ENCODE data around the gene AOX1.

DNA sequence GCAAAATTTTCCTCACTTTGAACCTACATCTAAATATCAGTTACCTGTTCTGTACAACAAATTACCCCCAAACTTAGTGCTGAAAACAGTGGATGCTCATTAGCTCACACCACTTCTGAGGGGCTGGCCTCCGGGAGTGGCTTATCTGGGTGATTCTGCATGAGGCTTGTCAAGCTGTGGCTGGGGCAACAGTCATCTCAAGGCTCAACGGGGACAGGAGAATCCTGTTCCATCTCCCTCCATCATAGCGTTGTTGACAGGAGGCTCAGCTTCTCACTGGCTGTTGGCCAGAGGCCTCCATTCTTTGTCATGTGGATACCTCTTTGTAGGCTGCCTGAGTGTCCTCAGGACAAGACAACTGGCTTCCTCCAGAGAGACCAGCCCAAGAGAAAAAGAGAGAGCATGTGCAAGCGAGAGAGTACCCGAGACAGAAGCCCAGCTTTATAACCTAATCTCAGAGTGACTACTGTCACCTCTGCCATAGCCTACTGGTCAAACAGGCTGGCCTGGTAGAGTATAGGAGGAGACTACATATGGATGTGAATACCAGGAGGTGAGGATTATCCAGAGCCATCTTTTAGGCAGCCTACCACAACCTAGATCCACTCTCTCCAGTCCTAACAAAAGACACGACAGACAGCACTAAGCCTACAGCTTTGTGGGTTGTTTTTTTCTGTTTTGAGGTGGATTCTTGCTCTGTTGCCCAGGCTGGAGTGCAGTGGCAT is 79.1 kb downstream of the AOX1 start:
- TF ChIP-seq, protein P1, sequence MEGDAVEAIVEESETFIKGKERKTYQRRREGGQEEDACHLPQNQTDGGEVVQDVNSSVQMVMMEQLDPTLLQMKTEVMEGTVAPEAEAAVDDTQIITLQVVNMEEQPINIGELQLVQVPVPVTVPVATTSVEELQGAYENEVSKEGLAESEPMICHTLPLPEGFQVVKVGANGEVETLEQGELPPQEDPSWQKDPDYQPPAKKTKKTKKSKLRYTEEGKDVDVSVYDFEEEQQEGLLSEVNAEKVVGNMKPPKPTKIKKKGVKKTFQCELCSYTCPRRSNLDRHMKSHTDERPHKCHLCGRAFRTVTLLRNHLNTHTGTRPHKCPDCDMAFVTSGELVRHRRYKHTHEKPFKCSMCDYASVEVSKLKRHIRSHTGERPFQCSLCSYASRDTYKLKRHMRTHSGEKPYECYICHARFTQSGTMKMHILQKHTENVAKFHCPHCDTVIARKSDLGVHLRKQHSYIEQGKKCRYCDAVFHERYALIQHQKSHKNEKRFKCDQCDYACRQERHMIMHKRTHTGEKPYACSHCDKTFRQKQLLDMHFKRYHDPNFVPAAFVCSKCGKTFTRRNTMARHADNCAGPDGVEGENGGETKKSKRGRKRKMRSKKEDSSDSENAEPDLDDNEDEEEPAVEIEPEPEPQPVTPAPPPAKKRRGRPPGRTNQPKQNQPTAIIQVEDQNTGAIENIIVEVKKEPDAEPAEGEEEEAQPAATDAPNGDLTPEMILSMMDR (IDR thresholded peaks at IDR 0.05; ENCODE audit: insufficient read depth, low read depth, low read length) = no peak
- no peak for TF ChIP-seq EZH2 (IDR thresholded peaks at IDR 0.05; ENCODE audit: insufficient read depth, low read length)
